Left ventricle myocardium inferior (tissue), 1 donor: ENCODE data around the gene PPP2R5E. TPM values are rescaled to one million over a fixed set of nuclear protein-coding genes. Genes with fewer than 3 reads are reported as not detected.

ENCODE experiments used
- DNase-seq: peaks from one replicate; pipeline ENCODE4 v3.0.0-alpha.2; 2020
- H3K27ac ChIP-seq: fragments of 200-600 bp; replicated peaks from 2 replicates; pipeline ENCODE4 v1.8.0; 2021
- H3K27me3 ChIP-seq: fragments of 200-600 bp; 2 replicates; pipeline ENCODE4 v1.8.0; 2021; ENCODE audit warnings: low read depth
- H3K36me3 ChIP-seq: fragments of 200-600 bp; 2 replicates; pipeline ENCODE4 v1.8.0; 2021
- H3K4me1 ChIP-seq: fragments of 200-600 bp; 2 replicates; pipeline ENCODE4 v1.8.0; 2021
- H3K4me3 ChIP-seq: fragments of 200-600 bp; 2 replicates; pipeline ENCODE4 v1.8.0; 2021; ENCODE audit warnings: mild to moderate bottlenecking, moderate library complexity
- H3K9me3 ChIP-seq: fragments of 200-600 bp; replicated peaks from 2 replicates; pipeline ENCODE4 v1.8.0; 2021
- intact Hi-C: fragments of 100-400 bp; cut with micrococcal nuclease; formaldehyde crosslinking; loops from one replicate; pipeline ENCODE4 v1.11.0; 2022
- total RNA-seq: library from RNA; stranded (reverse); fragmentation: NEBNext Ultra II Directional; extraction: Animal tissue kit (Norgen Biotek cat#: 25700); gene quantifications from one replicate; pipeline ENCODE4 v1.2.1, GENCODE V29; 2021
- TF ChIP-seq, protein P1 (sequence below): fragments of 200-600 bp; IDR thresholded peaks from 2 replicates; pipeline ENCODE4 v1.8.0; 2021; ENCODE audit warnings: antibody characterized with exemption, mild to moderate bottlenecking, borderline replicate concordance
- donor health status: DM: no; HTN: yes; CAD: no; lungs with severe emphysema.

The PPP2R5E gene
- total RNA-seq, 1 donor from 2014 or later: 34.5 TPM

DNA sequence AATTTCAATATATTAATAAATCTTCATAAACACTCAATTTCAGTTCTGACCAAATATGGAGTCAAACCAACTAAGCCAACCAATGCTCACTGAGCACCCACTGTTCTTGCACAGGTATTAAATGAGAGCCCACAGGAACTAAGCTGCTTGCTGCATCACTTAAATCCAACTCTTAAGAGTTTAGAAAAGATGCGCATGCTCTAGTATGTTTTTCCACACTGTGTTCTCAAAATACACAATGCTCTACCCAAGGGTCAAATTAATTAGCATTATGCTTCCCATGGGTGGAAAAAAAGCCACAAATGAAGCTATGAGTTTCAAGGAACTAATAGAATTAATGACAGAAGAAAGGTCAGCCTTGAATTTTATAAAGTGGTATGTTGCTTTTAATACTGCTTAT, 220.7 kb downstream of the PPP2R5E start:
- intact Hi-C loops: no loop called here
- no peaks in the 10 kb centered on the region for H3K36me3 ChIP-seq
- H3K9me3 ChIP-seq: no peaks in the 10 kb centered on the region
- H3K27ac ChIP-seq: no peak overlapping the region
- TF ChIP-seq, protein P1, sequence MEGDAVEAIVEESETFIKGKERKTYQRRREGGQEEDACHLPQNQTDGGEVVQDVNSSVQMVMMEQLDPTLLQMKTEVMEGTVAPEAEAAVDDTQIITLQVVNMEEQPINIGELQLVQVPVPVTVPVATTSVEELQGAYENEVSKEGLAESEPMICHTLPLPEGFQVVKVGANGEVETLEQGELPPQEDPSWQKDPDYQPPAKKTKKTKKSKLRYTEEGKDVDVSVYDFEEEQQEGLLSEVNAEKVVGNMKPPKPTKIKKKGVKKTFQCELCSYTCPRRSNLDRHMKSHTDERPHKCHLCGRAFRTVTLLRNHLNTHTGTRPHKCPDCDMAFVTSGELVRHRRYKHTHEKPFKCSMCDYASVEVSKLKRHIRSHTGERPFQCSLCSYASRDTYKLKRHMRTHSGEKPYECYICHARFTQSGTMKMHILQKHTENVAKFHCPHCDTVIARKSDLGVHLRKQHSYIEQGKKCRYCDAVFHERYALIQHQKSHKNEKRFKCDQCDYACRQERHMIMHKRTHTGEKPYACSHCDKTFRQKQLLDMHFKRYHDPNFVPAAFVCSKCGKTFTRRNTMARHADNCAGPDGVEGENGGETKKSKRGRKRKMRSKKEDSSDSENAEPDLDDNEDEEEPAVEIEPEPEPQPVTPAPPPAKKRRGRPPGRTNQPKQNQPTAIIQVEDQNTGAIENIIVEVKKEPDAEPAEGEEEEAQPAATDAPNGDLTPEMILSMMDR: no peak
- DNase-seq: no peak
- no peaks in the 10 kb centered on the region for H3K4me1 ChIP-seq
- H3K4me3 ChIP-seq: no peak overlapping the region
- H3K27me3 ChIP-seq: no peaks in the 10 kb centered on the region

Other genes starting within 250 kb of the PPP2R5E start
- not detected for gene GPHB5, start 224.4 kb downstream of the PPP2R5E start, total RNA-seq
- 6.3 TPM for gene WDR89, start 98.5 kb upstream of the PPP2R5E start, total RNA-seq
- 4.6 TPM for gene SGPP1, start 184.7 kb upstream of the PPP2R5E start, total RNA-seq